ENCODE measurements around the gene TMEM95.

TMEM95 gene

GRCh38 chr17:7379134-7379533, 24.2 kb downstream of the TMEM95 start:
- DNase-seq (ENCODE audit: low read depth) = no peak

- peak; percentile 48 for DNase-seq (ENCODE audit: low read depth)
Measured at GRCh38 chr17:7380321-7380720, 25.4 kb downstream of the TMEM95 start.

- DNase-seq (ENCODE audit: low read depth) = no peak
Measured at GRCh38 chr17:7380855-7381683, 26.1 kb downstream of the TMEM95 start, which contains the start of gene TNK1. Gene TNK1 (plus strand): TSS chr17:7381089. CDS start chr17:7382927, 1,838 bp downstream.

GRCh38 chr17:7382901-7383300, 27.9 kb downstream of the TMEM95 start:
- DNase-seq (ENCODE audit: low read depth) = no peak

GRCh38 chr17:7383371-7383741, 28.4 kb downstream of the TMEM95 start:
- DNase-seq (ENCODE audit: low read depth) = no peak

GRCh38 chr17:7383742-7384488, 29.0 kb downstream of the TMEM95 start:
- no peak for DNase-seq (ENCODE audit: low read depth)

- no peak for DNase-seq (ENCODE audit: low read depth)
Measured at GRCh38 chr17:7384489-7385081, 29.6 kb downstream of the TMEM95 start.

- DNase-seq (ENCODE audit: low read depth) = no peak
Measured at GRCh38 chr17:7388856-7389255, 33.9 kb downstream of the TMEM95 start.

- DNase-seq (ENCODE audit: low read depth) = no peak
Measured at GRCh38 chr17:7389924-7390910, 35.3 kb downstream of the TMEM95 start.

GRCh38 chr17:7391307-7391706, 36.4 kb downstream of the TMEM95 start:
- DNase-seq (ENCODE audit: low read depth) = no peak

GRCh38 chr17:7392696-7393612, 38.0 kb downstream of the TMEM95 start:
- no peak for DNase-seq (ENCODE audit: low read depth)

- no peak for DNase-seq (ENCODE audit: low read depth)
Measured at GRCh38 chr17:7393613-7394451, 38.9 kb downstream of the TMEM95 start.

- peak; percentile 70 for DNase-seq (ENCODE audit: low read depth)
Measured at GRCh38 chr17:7394452-7395191, 39.7 kb downstream of the TMEM95 start, which contains the start of gene PLSCR3. Gene PLSCR3 (minus strand): TSS chr17:7394525. CDS start chr17:7394110, 415 bp downstream.

- no peak for DNase-seq (ENCODE audit: low read depth)
Measured at GRCh38 chr17:7396147-7396546, 41.2 kb downstream of the TMEM95 start.

- no peak for DNase-seq (ENCODE audit: low read depth)
Measured at GRCh38 chr17:7398612-7399011, 43.7 kb downstream of the TMEM95 start.

- DNase-seq (ENCODE audit: low read depth) = no peak
Measured at GRCh38 chr17:7403043-7403726, 48.2 kb downstream of the TMEM95 start.

- no peak for DNase-seq (ENCODE audit: low read depth)
Measured at GRCh38 chr17:7403727-7403976, 48.7 kb downstream of the TMEM95 start.

GRCh38 chr17:7403977-7404736, 49.2 kb downstream of the TMEM95 start, which contains the start of gene TMEM256:
Gene TMEM256 (minus strand): TSS chr17:7404097. CDS start chr17:7404084, 13 bp downstream.
- DNase-seq (ENCODE audit: low read depth) = peak; percentile 99
